Measurements from ENCODE around the gene CBY1.

- no peak for TF ChIP-seq CTCF (IDR thresholded peaks at IDR 0.05)
- no peak for TF ChIP-seq POLR2A (IDR thresholded peaks at IDR 0.05)
- TF ChIP-seq POLR2AphosphoS5 (IDR thresholded peaks at IDR 0.05; ENCODE audit: insufficient read depth in 1 of 2, low read depth in 1 of 2), result no peak
Measured at GRCh38 chr22:38632528-38632927, 23.9 kb upstream of the CBY1 start.
